ENCODE measurements around the gene SMIM7. TPM values are rescaled to one million over a fixed set of nuclear protein-coding genes. Genes with fewer than 3 reads are reported as not detected.

Gene SMIM7
- total RNA-seq, 4 donors from 2014 or later, result 77.3 to 121 (median 98.8) TPM

DNA sequence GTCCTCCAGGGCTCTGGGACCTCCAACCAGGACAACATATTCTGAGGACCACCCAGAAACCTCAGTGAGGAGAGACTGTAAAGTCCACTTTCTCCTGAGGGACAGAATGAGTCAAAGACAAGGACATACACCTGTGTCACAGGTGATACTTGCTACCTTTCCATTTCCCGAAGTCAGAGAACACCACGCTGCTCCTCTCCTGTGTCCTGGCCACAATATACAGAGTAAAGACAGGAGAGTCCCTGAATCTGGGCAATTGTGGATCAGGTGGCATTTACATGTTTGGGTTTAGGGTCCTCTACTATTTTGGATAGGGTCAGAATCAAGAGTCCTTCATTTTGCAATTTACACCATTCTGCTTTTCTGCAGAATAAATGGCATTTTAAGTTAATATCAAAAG is 36.9 kb downstream of the SMIM7 start:
- Histone ChIP-seq H3K4me3 (no peak overlapping the region), H3K36me3 (peaks cover 14% of the 10 kb centered on the region), H3K27ac (no peak overlapping the region), H3K9me3 (no peaks in the 10 kb centered on the region), H3K27me3 (no peaks in the 10 kb centered on the region), H3K4me1 (peaks cover 46% of the 10 kb centered on the region)
- DNase-seq (ENCODE audit: low spot score in 2 of 2), result no peak
- 100% methylated on average over 2 of the region's 2 CpGs for WGBS
- TF ChIP-seq, protein P1, sequence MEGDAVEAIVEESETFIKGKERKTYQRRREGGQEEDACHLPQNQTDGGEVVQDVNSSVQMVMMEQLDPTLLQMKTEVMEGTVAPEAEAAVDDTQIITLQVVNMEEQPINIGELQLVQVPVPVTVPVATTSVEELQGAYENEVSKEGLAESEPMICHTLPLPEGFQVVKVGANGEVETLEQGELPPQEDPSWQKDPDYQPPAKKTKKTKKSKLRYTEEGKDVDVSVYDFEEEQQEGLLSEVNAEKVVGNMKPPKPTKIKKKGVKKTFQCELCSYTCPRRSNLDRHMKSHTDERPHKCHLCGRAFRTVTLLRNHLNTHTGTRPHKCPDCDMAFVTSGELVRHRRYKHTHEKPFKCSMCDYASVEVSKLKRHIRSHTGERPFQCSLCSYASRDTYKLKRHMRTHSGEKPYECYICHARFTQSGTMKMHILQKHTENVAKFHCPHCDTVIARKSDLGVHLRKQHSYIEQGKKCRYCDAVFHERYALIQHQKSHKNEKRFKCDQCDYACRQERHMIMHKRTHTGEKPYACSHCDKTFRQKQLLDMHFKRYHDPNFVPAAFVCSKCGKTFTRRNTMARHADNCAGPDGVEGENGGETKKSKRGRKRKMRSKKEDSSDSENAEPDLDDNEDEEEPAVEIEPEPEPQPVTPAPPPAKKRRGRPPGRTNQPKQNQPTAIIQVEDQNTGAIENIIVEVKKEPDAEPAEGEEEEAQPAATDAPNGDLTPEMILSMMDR (IDR thresholded peaks at IDR 0.05), result no peak
- TF ChIP-seq POLR2A (IDR thresholded peaks at IDR 0.05), result no peak
- TF ChIP-seq EP300 (IDR thresholded peaks at IDR 0.05), result no peak
- no peak for TF ChIP-seq POLR2AphosphoS5 (IDR thresholded peaks at IDR 0.05)

DNA sequence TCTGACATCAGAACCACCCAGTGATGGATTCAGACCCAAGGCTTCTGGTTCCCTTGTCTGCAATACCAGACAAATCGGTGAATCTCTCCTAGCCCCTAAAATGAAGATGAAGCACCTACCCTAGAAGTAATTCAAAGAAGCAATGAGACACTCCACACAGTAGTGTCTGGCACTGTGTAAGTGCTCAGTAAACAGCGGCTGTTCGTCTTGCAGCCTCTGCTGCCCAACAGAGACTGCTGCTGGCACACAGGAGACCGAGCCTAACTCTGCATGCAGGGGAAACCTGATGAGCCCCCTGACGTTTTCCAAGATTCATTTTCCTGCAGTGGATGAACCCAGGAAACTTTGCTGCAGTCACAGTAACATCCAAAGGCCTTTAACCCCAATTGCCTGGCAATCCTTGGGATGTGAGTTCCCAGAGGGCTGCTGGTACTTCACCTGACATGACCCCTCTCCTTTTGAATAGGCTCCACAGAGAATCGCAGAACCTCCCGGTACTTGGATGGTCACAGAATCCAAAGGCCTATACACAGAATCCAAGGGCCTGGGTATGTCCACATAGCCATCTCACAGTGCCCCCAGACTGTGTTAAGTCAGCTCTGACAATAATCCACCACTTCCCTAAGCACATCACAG is 38.7 kb downstream of the SMIM7 start:
- Histone ChIP-seq H3K4me3 (no peak overlapping the region), H3K4me1 (peaks cover 34% of the 10 kb centered on the region), H3K36me3 (peaks cover 14% of the 10 kb centered on the region), H3K27me3 (no peaks in the 10 kb centered on the region), H3K9me3 (no peaks in the 10 kb centered on the region), H3K27ac (no peak overlapping the region)
- WGBS, result 73% methylated on average over 3 of the region's 7 CpGs
- TF ChIP-seq, protein P1 (IDR thresholded peaks at IDR 0.05), result no peak
- no peak for DNase-seq (ENCODE audit: low spot score in 2 of 2)

DNA sequence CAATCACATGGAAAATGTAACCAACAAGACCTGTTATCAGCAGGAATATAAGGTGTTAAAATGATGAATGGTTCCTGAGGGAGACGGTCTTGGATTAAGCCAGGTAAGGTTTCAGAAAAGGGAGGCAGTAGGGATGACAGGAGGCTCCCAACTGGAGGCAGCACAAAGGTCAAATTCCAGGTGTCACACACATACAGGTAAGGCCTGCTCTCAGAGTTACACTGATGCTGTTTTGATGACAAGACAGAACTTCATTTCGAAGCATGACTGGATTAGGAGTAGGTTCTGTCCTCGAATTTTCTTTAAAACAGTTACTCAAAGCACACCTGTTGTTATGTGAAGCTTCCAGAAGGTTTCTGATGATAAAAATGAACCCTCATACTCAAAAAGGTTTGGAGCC is 39.4 kb downstream of the SMIM7 start:
- TF ChIP-seq EP300 (IDR thresholded peaks at IDR 0.05) (no peak), POLR2AphosphoS5 (IDR thresholded peaks at IDR 0.05) (no peak), POLR2A (IDR thresholded peaks at IDR 0.05) (no peak)
- TF ChIP-seq, protein P1 (IDR thresholded peaks at IDR 0.05), result no peak
- no peak for DNase-seq (ENCODE audit: low spot score in 2 of 2)
- Histone ChIP-seq H3K4me1 (peaks cover 31% of the 10 kb centered on the region), H3K27ac (no peak overlapping the region), H3K9me3 (no peaks in the 10 kb centered on the region), H3K27me3 (no peaks in the 10 kb centered on the region), H3K36me3 (peaks cover 14% of the 10 kb centered on the region), H3K4me3 (no peak overlapping the region)
- 73% methylated on average over 3 of the region's 3 CpGs for WGBS

DNA sequence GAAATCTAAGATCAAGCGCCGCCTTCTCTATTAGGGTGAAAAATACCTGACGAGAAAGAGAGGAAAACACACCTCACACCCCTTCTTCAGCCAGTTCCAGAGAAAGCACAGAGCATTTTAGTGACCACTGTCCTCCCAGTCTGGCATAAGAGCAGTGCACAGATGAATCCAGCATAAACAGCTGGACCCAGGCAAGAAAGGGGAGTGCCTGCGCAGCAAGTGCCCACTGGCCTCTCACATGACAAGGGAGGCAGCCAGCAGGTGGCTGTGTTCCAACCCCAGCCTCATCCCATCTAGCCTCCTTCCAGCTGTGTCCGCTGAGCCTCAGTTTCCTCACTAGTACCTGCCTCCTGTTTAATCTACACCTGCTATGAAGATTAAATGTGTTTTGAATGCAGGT is 39.9 kb downstream of the SMIM7 start:
- Histone ChIP-seq H3K4me1 (peaks cover 34% of the 10 kb centered on the region), H3K27me3 (no peaks in the 10 kb centered on the region), H3K36me3 (peaks cover 14% of the 10 kb centered on the region), H3K4me3 (no peak overlapping the region), H3K9me3 (no peaks in the 10 kb centered on the region), H3K27ac (no peak overlapping the region)
- TF ChIP-seq, protein P1 (IDR thresholded peaks at IDR 0.05), result no peak
- no peak for TF ChIP-seq POLR2AphosphoS5 (IDR thresholded peaks at IDR 0.05)
- TF ChIP-seq POLR2A (IDR thresholded peaks at IDR 0.05), result no peak
- TF ChIP-seq EP300 (IDR thresholded peaks at IDR 0.05), result no peak
- no peak for DNase-seq (ENCODE audit: low spot score in 2 of 2)
- 75% methylated on average over 4 of the region's 5 CpGs for WGBS

DNA sequence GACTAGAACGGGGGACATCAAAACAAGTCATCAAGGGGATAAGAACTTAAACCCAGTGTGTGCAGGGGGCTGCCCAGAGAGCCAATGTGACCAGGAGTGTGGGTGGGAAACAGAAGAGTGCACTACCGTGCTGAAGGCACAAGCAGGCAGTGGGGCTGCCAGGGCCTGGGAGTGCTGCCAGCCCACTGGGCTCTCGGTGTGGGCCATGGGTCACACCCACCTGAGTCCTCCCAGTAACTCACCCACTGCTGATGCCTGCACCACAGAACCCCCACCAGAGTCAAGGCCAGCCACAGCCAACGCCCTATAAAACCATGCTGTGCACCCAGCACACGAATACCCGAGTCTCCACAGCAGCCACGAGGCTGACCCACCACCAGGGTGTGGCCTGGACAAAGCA is 40.5 kb downstream of the SMIM7 start:
- TF ChIP-seq EP300 (IDR thresholded peaks at IDR 0.05) (no peak), POLR2A (IDR thresholded peaks at IDR 0.05) (no peak), POLR2AphosphoS5 (IDR thresholded peaks at IDR 0.05) (no peak)
- TF ChIP-seq, protein P1 (IDR thresholded peaks at IDR 0.05), result no peak
- WGBS, result 76% methylated on average over 3 of the region's 7 CpGs
- Histone ChIP-seq H3K36me3 (peaks cover 11% of the 10 kb centered on the region), H3K9me3 (no peaks in the 10 kb centered on the region), H3K4me1 (peaks cover 36% of the 10 kb centered on the region), H3K27ac (no peak overlapping the region), H3K27me3 (no peaks in the 10 kb centered on the region), H3K4me3 (no peak overlapping the region)
- DNase-seq (ENCODE audit: low spot score in 2 of 2), result no peak
